ENCODE results near the gene GNG10. TPM values are rescaled to one million over a fixed set of nuclear protein-coding genes. Genes with fewer than 3 reads are reported as not detected.

GNG10 gene
- 19.4 and 48.6 TPM in 2 replicates for total RNA-seq (ENCODE audit: low replicate concordance)

DNA sequence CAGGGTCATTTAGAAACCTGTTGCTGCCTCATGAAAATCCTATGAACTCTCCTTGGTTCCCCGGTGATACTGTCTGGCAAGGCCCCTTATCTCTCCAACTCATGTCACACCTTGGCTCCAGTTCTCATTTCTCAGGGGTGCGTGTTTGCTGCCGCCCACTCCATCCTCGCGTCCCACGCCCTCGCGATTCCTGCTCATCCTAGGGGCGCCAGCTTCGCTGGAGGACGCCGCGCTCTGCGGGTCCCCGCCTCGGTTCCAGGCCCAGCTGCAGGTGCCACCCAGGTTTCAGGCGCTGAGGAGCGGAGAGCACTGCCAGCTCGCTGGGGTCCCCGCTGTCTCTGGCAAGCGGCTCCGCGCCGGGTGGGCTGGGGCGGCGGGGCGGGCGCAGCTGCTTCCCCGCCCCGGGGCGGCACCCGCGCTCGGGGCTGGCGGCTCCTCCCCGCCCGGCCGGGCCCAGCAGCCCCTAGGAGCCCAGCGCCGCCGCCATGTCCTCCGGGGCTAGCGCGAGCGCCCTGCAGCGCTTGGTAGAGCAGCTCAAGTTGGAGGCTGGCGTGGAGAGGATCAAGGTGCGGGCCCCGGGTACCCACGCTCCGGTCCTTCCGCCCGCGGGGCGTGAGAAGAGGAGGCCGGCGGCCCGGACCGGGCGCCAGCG, at the start of gene GNG10:
Gene GNG10, plus strand, starts transcription at position 456 of the 652 bp plus-strand sequence. Its CDS starts 30 bp downstream, at position 486.

DNA sequence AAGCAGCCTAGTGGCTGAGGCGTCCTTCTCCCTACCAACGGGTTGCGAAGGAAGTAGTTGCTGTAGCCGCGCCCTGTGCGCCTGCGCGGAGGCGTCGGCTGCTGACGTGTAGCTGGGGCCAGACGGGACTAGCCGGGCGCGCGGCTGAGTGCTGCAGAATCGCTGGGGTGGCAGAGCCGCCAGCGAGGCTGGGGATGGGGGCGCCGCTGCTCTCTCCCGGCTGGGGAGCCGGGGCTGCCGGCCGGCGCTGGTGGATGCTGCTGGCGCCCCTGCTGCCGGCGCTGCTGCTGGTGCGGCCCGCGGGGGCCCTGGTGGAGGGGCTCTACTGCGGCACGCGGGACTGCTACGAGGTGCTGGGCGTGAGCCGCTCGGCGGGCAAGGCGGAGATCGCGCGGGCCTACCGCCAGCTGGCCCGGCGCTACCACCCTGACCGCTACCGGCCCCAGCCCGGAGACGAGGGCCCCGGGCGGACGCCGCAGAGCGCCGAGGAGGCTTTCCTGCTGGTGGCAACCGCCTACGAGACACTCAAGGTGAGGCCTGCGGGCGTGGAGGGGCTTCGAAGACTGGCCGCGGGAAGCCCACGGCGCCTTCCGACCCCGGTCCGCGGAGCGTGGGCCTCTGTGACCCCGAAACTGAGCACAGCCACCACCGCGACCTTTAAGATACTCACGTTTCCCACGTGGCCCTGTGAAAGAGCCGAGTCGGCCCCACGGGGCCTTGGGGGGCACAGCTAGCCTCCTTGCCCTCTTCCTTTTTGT, 30.0 kb upstream of the GNG10 start, which contains the start of gene DNAJC25:
Gene DNAJC25, plus strand, starts transcription at position 121 of the 758 bp plus-strand sequence. Its CDS starts 74 bp downstream, at position 195.

Other genes with a start within 250 kb of the GNG10 start
- 56.9 and 81.3 TPM in 2 replicates for gene ECPAS, start 177.2 kb upstream of the GNG10 start, total RNA-seq (ENCODE audit: low replicate concordance)
- gene ZNF483, start 136.4 kb upstream of the GNG10 start, total RNA-seq (ENCODE audit: low replicate concordance) = 0.60 and 2.3 TPM in 2 replicates
- gene PTGR1, start 62.0 kb upstream of the GNG10 start, total RNA-seq (ENCODE audit: low replicate concordance) = 37.2 and 52.6 TPM in 2 replicates
- 1.9 and 4.9 TPM in 2 replicates for gene DNAJC25, start 30.3 kb upstream of the GNG10 start, total RNA-seq (ENCODE audit: low replicate concordance)
- not detected in 2 replicates for gene SHOC1, start 133.3 kb downstream of the GNG10 start, total RNA-seq (ENCODE audit: low replicate concordance)
- gene UGCG, start 235.2 kb downstream of the GNG10 start, total RNA-seq (ENCODE audit: low replicate concordance) = 56.9 and 62.9 TPM in 2 replicates